Fibroblast of lung (primary cell): ENCODE data around the gene CNKSR3.
"Not testable (repeated sequence)": the region's sequence is repeated elsewhere in the genome, so short reads cannot be mapped to it uniquely, and the experiment has no call there.

ENCODE experiments used
- CTCF ChIP-seq, 2 donors: IDR thresholded peaks in 1 of 2; conservative IDR thresholded peaks in 1 of 2; 1 replicate in 1 of 2; 2 replicates in 1 of 2; pipeline ENCODE4 v1.5.1; 2011 to 2012; ENCODE audit warnings: low read length in 2 of 2, control low read depth in 1 of 2, inconsistent platforms in 1 of 2, low read depth in 1 of 2, mild to moderate bottlenecking in 1 of 2
- EZH2 ChIP-seq: IDR thresholded peaks from 2 replicates; pipeline ENCODE4 v1.5.1; 2012; ENCODE audit warnings: low read length, control low read depth, mild to moderate bottlenecking; ENCODE audit errors: missing control alignments

- not testable (repeated sequence) for TF ChIP-seq CTCF (conservative IDR thresholded peaks at IDR 0.05 in 1 of 2, IDR thresholded peaks at IDR 0.05 in 1 of 2; ENCODE audit: low read depth in 1 of 2, low read length in 2 of 2); EZH2
These were observed 31.4 kb upstream of the CNKSR3 start for GRCh38 chr6:154541837-154542236.
